ENCODE results near the gene MFSD2A.

The MFSD2A gene

DNA sequence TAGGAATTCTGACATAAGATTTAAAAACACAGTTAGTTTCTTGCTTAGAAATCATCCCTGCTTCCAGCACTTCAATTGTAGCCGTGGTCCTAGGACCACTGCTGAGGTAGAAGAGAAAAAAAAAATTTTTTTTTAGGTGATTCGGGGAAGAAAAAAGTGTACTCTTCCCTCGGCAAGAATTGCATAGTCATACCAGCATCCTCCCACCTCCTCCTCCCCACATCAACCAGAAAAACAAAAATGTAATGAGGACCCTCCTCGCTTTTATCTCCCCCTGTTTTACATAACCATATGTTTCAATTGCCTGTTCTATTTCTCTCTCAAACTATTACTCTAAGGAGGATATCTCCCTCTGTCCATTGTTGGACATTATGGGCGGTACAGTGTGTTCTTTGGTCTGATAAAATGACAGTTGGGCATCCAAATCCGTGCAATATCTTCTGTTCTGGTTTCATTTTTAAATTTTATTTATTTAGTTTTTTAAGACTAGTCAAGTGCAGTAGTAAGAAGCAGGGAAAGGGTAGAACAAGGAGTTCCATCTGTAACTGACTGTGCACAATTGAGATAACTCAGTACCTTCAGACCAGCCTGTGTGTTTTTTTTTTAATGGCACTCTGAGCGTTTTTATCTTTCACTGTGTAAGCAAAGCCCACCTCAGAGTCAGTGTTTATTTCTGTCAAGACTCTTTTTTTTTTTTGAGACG is 10.4 kb upstream of the MFSD2A start:
- H3K4me3 ChIP-seq (ENCODE audit: low read depth, low read length) = no peak overlapping the region
- H3K4me1 ChIP-seq (ENCODE audit: control insufficient read depth, insufficient read depth, low read length) = peaks cover 5% of the 10 kb centered on the region
- H3K9ac ChIP-seq (ENCODE audit: low read depth, low read length) = no peak overlapping the region
- no peaks in the 10 kb centered on the region for H3K36me3 ChIP-seq (ENCODE audit: control insufficient read depth, insufficient read depth, low read length)
- H3K9me3 ChIP-seq (ENCODE audit: control insufficient read depth, insufficient read depth, low read length) = no peaks in the 10 kb centered on the region
- peaks cover 4% of the 10 kb centered on the region for H3K27me3 ChIP-seq (ENCODE audit: control insufficient read depth, insufficient read depth, low read length)

DNA sequence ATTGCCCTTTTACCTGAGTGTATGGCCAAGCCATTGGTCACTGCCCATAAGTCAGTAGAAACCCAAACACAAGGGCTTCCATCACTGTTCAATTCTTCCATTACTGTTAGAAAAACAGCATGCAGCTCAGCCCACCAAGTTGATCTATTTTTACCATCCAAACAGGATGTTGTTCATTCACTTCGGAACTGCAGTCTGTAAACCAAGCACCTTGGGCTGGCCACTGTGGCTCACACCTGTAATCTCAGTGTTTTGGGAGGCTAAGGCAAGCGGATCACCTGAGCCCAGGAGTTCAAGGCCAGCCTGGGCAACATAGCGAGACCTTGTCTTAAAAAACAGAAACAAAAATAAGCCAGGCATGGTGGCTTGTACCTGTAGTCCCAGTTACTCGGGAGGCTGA is 8.7 kb upstream of the MFSD2A start:
- no peak overlapping the region for H3K9ac ChIP-seq (ENCODE audit: low read depth, low read length)
- peaks cover 7% of the 10 kb centered on the region for H3K4me1 ChIP-seq (ENCODE audit: control insufficient read depth, insufficient read depth, low read length)
- no peaks in the 10 kb centered on the region for H3K9me3 ChIP-seq (ENCODE audit: control insufficient read depth, insufficient read depth, low read length)
- H3K4me3 ChIP-seq (ENCODE audit: low read depth, low read length) = no peak overlapping the region
- peaks cover under 1% of the 10 kb centered on the region for H3K27me3 ChIP-seq (ENCODE audit: control insufficient read depth, insufficient read depth, low read length)
- no peaks in the 10 kb centered on the region for H3K36me3 ChIP-seq (ENCODE audit: control insufficient read depth, insufficient read depth, low read length)

- Histone ChIP-seq H3K9me3 (ENCODE audit: control insufficient read depth, insufficient read depth, low read length) (no peaks in the 10 kb centered on the region), H3K9ac (ENCODE audit: low read depth, low read length) (no peak overlapping the region), H3K4me1 (ENCODE audit: control insufficient read depth, insufficient read depth, low read length) (peaks cover 7% of the 10 kb centered on the region), H3K4me3 (ENCODE audit: low read depth, low read length) (no peak overlapping the region), H3K36me3 (ENCODE audit: control insufficient read depth, insufficient read depth, low read length) (no peaks in the 10 kb centered on the region), H3K27me3 (ENCODE audit: control insufficient read depth, insufficient read depth, low read length) (no peaks in the 10 kb centered on the region)
Observed at GRCh38 chr1:39947260-39947659, 7.7 kb upstream of the MFSD2A start.

DNA sequence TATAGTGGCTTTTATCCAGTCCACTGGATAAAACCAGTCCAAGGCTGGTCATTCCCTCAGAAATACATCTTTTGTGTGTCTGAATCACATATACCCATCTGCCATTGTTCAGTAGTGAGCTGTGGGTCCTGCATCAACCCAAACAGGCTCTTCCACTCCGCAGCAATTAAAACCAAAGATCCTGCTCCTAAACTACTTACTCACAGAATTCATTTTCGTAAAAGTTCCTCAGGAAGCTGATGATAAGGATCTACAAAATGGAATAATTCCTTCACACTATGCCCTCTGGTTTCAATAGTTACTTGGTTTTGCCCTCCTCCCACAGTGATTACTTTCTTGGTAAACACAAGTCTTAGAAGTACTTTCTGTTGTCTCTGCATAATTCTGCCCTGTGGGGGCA is 5.1 kb upstream of the MFSD2A start:
- H3K9ac ChIP-seq (ENCODE audit: low read depth, low read length) = no peak overlapping the region
- H3K9me3 ChIP-seq (ENCODE audit: control insufficient read depth, insufficient read depth, low read length) = no peaks in the 10 kb centered on the region
- H3K4me3 ChIP-seq (ENCODE audit: low read depth, low read length) = peak overlapping the region; percentile 3
- peaks cover 4% of the 10 kb centered on the region for H3K4me1 ChIP-seq (ENCODE audit: control insufficient read depth, insufficient read depth, low read length)
- H3K36me3 ChIP-seq (ENCODE audit: control insufficient read depth, insufficient read depth, low read length) = no peaks in the 10 kb centered on the region
- peaks cover 22% of the 10 kb centered on the region for H3K27me3 ChIP-seq (ENCODE audit: control insufficient read depth, insufficient read depth, low read length)

- Histone ChIP-seq H3K9ac (ENCODE audit: low read depth, low read length) (no peak overlapping the region), H3K27me3 (ENCODE audit: control insufficient read depth, insufficient read depth, low read length) (peaks cover 34% of the 10 kb centered on the region), H3K36me3 (ENCODE audit: control insufficient read depth, insufficient read depth, low read length) (no peaks in the 10 kb centered on the region), H3K4me3 (ENCODE audit: low read depth, low read length) (no peak overlapping the region), H3K9me3 (ENCODE audit: control insufficient read depth, insufficient read depth, low read length) (no peaks in the 10 kb centered on the region), H3K4me1 (ENCODE audit: control insufficient read depth, insufficient read depth, low read length) (peaks cover 4% of the 10 kb centered on the region)
Observed at GRCh38 chr1:39951926-39952325, 3.0 kb upstream of the MFSD2A start.

- H3K4me3 ChIP-seq (ENCODE audit: low read depth, low read length) = no peak overlapping the region
- peaks cover 3% of the 10 kb centered on the region for H3K36me3 ChIP-seq (ENCODE audit: control insufficient read depth, insufficient read depth, low read length)
- H3K9me3 ChIP-seq (ENCODE audit: control insufficient read depth, insufficient read depth, low read length) = no peaks in the 10 kb centered on the region
- peaks cover 4% of the 10 kb centered on the region for H3K4me1 ChIP-seq (ENCODE audit: control insufficient read depth, insufficient read depth, low read length)
- H3K9ac ChIP-seq (ENCODE audit: low read depth, low read length) = no peak overlapping the region
- peaks cover 34% of the 10 kb centered on the region for H3K27me3 ChIP-seq (ENCODE audit: control insufficient read depth, insufficient read depth, low read length)
Observed at GRCh38 chr1:39952359-39953110, 2.4 kb upstream of the MFSD2A start.

DNA sequence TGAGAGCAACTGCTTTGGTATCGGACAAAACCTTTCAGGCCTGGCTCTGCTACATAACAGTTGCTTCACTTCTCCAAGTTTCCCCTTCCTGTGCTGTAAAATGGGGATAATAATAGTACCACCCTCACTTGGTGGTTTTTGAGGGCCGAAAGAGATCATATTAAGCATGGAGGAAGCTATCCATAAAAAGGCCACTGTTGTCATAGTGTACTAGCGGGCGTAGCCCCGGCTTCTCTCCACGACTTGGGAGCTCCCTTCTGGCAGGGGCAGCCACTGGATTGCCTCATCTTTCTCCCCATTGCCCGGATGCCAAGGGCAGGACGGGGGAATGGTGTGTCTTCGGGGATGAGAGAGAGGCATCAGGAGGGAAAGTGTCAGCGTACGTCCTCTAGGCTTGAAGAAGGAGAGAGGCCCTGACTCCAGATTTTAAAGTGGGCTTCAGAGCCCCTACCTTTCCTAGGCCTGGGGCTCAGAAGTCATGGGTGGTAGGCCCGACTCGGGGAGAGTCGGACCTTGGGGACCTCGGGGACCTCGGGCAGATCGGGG is 548 bp upstream of the MFSD2A start:
- peaks cover 4% of the 10 kb centered on the region for H3K4me1 ChIP-seq (ENCODE audit: control insufficient read depth, insufficient read depth, low read length)
- peaks cover 8% of the 10 kb centered on the region for H3K36me3 ChIP-seq (ENCODE audit: control insufficient read depth, insufficient read depth, low read length)
- no peak overlapping the region for H3K9ac ChIP-seq (ENCODE audit: low read depth, low read length)
- peak overlapping the region; percentile 33 for H3K4me3 ChIP-seq (ENCODE audit: low read depth, low read length)
- no peaks in the 10 kb centered on the region for H3K9me3 ChIP-seq (ENCODE audit: control insufficient read depth, insufficient read depth, low read length)
- peaks cover 34% of the 10 kb centered on the region for H3K27me3 ChIP-seq (ENCODE audit: control insufficient read depth, insufficient read depth, low read length)

DNA sequence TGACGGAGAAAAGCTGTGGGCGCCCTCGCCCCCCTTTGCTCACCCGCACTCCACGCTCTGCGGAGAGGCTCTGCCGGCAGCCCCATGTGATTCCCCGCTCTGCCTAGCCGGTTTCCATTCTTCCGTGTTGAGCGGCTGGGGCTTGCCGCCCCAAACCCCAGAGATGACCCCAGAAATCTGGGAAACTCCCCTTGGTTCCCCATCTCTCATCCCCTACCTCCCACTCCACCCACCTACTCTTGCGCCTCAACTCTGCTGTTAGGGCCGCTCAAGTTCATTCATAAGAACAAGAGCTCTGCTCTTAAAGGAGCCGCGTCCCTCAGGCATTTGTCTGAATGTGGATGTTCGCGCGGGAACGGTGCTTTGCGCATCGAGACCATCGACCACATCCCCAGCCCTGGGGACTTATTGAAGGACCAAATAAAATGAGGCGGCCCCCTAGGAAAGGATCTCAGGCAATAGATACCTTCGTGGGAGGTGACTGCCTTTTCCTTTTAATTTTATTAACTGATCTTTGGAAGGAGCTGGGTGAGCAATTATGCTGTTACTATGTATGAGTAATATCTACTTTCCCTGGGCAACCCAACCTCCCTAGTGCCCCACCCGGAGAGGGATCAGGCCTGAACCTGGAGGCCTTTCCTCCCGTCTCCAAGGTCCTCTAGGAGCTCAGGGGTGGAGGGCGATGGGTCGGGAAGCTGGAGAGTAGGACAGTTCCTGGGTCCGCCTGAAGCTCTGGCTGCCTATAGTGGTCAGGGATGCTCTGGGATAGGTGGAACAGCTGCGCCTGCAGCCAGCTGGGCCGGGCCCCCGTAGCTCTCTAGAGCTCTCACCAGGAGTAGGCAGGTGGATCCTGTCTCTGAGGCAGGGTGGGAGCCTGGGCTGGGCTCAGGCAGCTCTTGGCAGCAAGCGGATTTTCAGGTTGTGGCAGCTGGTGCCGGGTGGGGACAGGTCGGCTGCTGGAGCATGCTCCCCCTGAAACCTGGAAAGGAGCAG is 898 bp downstream of the MFSD2A start:
- H3K4me1 ChIP-seq (ENCODE audit: control insufficient read depth, insufficient read depth, low read length) = no peaks in the 10 kb centered on the region
- peaks cover 8% of the 10 kb centered on the region for H3K36me3 ChIP-seq (ENCODE audit: control insufficient read depth, insufficient read depth, low read length)
- H3K9me3 ChIP-seq (ENCODE audit: control insufficient read depth, insufficient read depth, low read length) = no peaks in the 10 kb centered on the region
- no peak overlapping the region for H3K9ac ChIP-seq (ENCODE audit: low read depth, low read length)
- peak overlapping the region; percentile 65 for H3K4me3 ChIP-seq (ENCODE audit: low read depth, low read length)
- H3K27me3 ChIP-seq (ENCODE audit: control insufficient read depth, insufficient read depth, low read length) = peaks cover 34% of the 10 kb centered on the region

- Histone ChIP-seq H3K4me1 (ENCODE audit: control insufficient read depth, insufficient read depth, low read length) (no peaks in the 10 kb centered on the region), H3K36me3 (ENCODE audit: control insufficient read depth, insufficient read depth, low read length) (peaks cover 12% of the 10 kb centered on the region), H3K4me3 (ENCODE audit: low read depth, low read length) (no peak overlapping the region)
Observed at GRCh38 chr1:39957299-39958015, 2.5 kb downstream of the MFSD2A start.

DNA sequence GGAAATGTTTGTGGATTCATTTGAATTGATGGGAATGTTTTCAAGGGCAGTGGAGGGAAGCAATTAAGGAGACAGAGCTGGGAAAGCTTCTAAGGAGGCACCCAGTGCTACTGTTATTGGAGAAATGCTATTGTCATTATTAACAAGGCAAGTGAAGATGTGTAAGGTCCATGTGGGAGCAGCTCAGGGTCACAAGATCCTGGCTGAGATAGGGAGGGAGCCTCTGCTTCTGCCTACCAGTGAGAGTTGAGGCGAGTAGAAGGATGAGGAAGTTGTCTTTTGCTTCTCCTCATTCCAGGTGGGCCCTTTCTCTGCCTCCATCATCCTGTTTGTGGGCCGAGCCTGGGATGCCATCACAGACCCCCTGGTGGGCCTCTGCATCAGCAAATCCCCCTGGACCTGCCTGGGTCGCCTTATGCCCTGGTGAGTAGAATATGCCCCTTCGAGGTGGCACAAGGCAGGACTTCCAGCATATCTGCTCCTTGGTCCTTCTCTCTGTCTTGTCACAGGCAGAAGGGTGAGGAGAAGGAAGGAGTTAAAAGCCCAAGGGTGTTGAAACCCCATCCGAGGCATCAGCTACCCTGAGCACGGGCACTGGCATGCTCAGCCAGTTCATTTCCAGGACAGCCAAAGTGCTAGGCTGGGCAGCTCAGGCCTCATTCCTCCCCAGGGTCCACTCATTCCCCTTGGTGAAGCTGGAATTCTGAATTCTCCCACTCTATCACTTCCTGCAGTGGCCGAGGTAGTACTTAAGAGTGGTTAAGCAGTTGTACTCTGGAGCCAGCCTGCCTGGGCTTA is 3.7 kb downstream of the MFSD2A start:
- Histone ChIP-seq H3K9ac (ENCODE audit: low read depth, low read length) (no peak overlapping the region), H3K4me3 (ENCODE audit: low read depth, low read length) (no peak overlapping the region), H3K9me3 (ENCODE audit: control insufficient read depth, insufficient read depth, low read length) (no peaks in the 10 kb centered on the region), H3K27me3 (ENCODE audit: control insufficient read depth, insufficient read depth, low read length) (peaks cover 24% of the 10 kb centered on the region), H3K36me3 (ENCODE audit: control insufficient read depth, insufficient read depth, low read length) (peaks cover 12% of the 10 kb centered on the region), H3K4me1 (ENCODE audit: control insufficient read depth, insufficient read depth, low read length) (no peaks in the 10 kb centered on the region)

More at GRCh38 chr1:39957299-39958015, 2.5 kb downstream of the MFSD2A start:
- no peaks in the 10 kb centered on the region for H3K9me3 ChIP-seq (ENCODE audit: control insufficient read depth, insufficient read depth, low read length)
- peaks cover 33% of the 10 kb centered on the region for H3K27me3 ChIP-seq (ENCODE audit: control insufficient read depth, insufficient read depth, low read length)
- no peak overlapping the region for H3K9ac ChIP-seq (ENCODE audit: low read depth, low read length)
